Fibroblast of lung (primary cell): Measurements from ENCODE around the gene GUCA1C.

ENCODE experiments used
- CTCF ChIP-seq, 2 donors: IDR thresholded peaks in 1 of 2; conservative IDR thresholded peaks in 1 of 2; 1 replicate in 1 of 2; 2 replicates in 1 of 2; pipeline ENCODE4 v1.5.1; 2011 to 2012; ENCODE audit warnings: low read length in 2 of 2, control low read depth in 1 of 2, inconsistent platforms in 1 of 2, low read depth in 1 of 2, mild to moderate bottlenecking in 1 of 2
- EZH2 ChIP-seq: IDR thresholded peaks from 2 replicates; pipeline ENCODE4 v1.5.1; 2012; ENCODE audit warnings: low read length, control low read depth, mild to moderate bottlenecking; ENCODE audit errors: missing control alignments

- TF ChIP-seq EZH2 (no peak), CTCF (conservative IDR thresholded peaks at IDR 0.05 in 1 of 2, IDR thresholded peaks at IDR 0.05 in 1 of 2; ENCODE audit: low read depth in 1 of 2, low read length in 2 of 2) (no peak)
Measured at GRCh38 chr3:108966773-108967172, 13.1 kb upstream of the GUCA1C start.
